GM10266 (cell line): Measurements from ENCODE around the gene EVA1C.

Source experiments
- DNase-seq: peaks from one replicate; pipeline ENCODE4 v3.0.0; 2012; ENCODE audit errors: extremely low spot score
- TF ChIP-seq, protein P1 (sequence below): IDR thresholded peaks from 2 replicates; pipeline ENCODE4 v1.5.1; 2012; ENCODE audit warnings: mild to moderate bottlenecking, low read depth; ENCODE audit not compliant: control insufficient read depth, insufficient read depth; ENCODE audit errors: missing control alignments

Gene EVA1C

GRCh38 chr21:32544697-32545096 lies 132.2 kb downstream of the EVA1C start:
- DNase-seq, result no peak
- TF ChIP-seq, protein P1, sequence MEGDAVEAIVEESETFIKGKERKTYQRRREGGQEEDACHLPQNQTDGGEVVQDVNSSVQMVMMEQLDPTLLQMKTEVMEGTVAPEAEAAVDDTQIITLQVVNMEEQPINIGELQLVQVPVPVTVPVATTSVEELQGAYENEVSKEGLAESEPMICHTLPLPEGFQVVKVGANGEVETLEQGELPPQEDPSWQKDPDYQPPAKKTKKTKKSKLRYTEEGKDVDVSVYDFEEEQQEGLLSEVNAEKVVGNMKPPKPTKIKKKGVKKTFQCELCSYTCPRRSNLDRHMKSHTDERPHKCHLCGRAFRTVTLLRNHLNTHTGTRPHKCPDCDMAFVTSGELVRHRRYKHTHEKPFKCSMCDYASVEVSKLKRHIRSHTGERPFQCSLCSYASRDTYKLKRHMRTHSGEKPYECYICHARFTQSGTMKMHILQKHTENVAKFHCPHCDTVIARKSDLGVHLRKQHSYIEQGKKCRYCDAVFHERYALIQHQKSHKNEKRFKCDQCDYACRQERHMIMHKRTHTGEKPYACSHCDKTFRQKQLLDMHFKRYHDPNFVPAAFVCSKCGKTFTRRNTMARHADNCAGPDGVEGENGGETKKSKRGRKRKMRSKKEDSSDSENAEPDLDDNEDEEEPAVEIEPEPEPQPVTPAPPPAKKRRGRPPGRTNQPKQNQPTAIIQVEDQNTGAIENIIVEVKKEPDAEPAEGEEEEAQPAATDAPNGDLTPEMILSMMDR, result no peak

DNA sequence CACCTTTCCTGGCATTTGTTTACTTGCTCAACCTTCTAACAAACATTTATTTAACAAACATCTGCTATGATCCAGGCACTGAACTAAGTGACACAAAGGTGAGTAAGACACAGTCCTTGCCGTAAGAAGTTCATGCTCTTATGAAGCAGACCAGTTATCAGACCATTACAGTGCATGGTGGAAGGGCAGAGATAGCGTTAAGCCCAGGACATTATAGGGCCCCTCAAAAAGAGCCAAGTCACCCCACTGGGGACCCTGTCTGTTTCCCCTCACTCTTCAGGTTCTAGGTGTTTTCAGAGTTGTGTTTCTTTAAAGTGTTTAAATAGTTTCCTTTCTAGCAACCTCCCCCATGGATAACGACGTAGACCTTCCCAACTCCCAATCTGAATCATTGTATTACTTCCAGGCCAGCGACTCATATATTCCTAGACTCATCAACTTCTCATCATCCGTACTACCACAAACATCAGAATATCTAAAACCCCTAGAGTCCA lies 133.5 kb downstream of the EVA1C start:
- no peak for DNase-seq
- TF ChIP-seq, protein P1, result no peak

- DNase-seq, result no peak
- TF ChIP-seq, protein P1, result no peak
Measured at GRCh38 chr21:32547018-32547417, 134.5 kb downstream of the EVA1C start.

- no peak for DNase-seq
Measured at GRCh38 chr21:32548978-32549377, 136.5 kb downstream of the EVA1C start.

GRCh38 chr21:32549440-32549839 lies 136.9 kb downstream of the EVA1C start:
- TF ChIP-seq, protein P1, result no peak
- DNase-seq, result no peak

More at GRCh38 chr21:32548978-32549377, 136.5 kb downstream of the EVA1C start:
- TF ChIP-seq, protein P1, result no peak

DNA sequence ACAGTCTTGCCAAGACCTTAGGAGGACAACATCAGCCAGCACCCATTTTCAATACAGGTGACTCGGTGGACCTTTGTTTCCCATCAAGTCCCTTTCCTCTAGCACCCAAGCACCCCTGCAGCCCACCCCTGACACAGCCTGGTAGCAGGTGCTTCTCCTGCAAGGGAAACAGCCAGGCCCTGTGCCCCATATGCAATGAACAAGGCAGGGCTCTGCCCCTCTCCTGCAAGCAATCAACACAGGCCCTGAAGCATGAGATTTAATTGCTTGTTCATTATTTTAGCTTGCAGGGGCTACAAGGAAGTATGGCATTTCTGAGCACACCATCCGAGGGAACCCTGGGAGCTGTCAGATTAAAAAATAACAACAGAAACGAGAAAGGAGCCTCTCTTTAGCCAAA lies 137.4 kb downstream of the EVA1C start:
- TF ChIP-seq, protein P1, result no peak
- no peak for DNase-seq

DNA sequence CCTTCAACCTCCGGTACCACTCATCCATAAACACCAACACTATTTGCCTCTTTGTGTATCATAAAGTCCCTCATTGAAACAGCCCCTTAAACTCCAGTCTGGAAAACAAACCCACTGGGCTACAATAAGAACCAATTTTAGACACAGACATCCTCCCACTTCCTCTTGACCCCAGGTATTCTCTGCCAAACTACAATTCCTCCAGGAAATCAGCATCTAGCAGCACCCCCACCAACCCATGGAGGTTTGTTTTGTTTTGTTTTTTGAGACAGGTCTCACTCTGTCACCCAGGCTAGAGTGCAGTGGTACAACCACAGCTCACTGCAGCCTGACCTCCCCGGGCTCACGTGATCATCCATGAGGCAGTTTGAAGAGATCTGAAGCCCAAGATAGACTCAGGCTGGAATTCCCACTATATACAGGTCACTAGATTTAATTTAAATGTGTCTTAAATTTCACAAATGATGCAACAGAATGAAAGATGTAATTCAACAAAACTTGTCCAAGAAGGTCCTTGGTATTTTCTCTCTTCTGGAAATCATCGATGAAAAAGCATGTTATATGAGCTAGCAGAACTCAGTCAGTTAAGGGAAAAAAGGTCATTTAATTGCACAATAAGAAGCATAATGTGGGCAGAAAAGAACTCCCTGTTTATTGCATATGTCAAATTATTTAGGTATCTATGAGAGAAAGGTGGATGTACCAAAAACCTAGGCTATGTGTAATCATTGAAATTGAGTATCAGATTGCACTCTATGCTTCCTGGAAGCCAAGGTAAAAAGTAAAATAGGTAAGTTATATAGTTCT lies 142.5 kb downstream of the EVA1C start:
- no peak for DNase-seq
- TF ChIP-seq, protein P1, result no peak
